SU-DHL-6 (cell line): ENCODE data around the gene ARHGEF26.

Experiments
- EZH2phosphoT487 ChIP-seq: fragments of 200-600 bp; sonication (generic), shearing (Covaris generic); conservative IDR thresholded peaks from 2 replicates; pipeline ENCODE4 v1.6.1; 2018; ENCODE audit warnings: mild to moderate bottlenecking, antibody characterized with exemption, low read length, moderate library complexity, mixed read lengths
- TF ChIP-seq, protein P1 (sequence below): fragments of 200-600 bp; sonication (generic); IDR thresholded peaks from one replicate; pipeline ENCODE4 v1.5.1; 2017; ENCODE audit warnings: antibody characterized with exemption, mild to moderate bottlenecking, low read length, moderate library complexity; ENCODE audit not compliant: insufficient read depth, poor library complexity, severe bottlenecking

DNA sequence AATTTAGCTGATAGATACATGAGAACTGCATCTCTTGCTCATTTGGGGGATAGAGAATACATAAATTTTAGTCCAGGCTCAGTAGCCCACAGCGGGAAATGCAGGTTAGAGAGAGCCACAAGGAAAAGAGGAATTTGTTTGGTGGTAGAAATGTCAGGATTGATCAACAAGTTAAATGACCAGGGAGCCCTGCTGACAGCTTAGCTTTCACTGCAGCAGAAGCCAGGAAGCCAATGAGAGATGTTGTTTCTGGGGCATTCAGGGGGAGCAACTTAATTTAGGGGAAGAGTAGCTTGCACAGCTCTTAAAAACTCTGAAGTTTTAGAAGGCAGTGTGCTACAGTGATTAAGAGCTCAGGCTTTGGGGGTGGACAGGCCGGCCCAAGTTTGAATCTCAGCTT, 22.7 kb downstream of the ARHGEF26 start:
- TF ChIP-seq, protein P1, sequence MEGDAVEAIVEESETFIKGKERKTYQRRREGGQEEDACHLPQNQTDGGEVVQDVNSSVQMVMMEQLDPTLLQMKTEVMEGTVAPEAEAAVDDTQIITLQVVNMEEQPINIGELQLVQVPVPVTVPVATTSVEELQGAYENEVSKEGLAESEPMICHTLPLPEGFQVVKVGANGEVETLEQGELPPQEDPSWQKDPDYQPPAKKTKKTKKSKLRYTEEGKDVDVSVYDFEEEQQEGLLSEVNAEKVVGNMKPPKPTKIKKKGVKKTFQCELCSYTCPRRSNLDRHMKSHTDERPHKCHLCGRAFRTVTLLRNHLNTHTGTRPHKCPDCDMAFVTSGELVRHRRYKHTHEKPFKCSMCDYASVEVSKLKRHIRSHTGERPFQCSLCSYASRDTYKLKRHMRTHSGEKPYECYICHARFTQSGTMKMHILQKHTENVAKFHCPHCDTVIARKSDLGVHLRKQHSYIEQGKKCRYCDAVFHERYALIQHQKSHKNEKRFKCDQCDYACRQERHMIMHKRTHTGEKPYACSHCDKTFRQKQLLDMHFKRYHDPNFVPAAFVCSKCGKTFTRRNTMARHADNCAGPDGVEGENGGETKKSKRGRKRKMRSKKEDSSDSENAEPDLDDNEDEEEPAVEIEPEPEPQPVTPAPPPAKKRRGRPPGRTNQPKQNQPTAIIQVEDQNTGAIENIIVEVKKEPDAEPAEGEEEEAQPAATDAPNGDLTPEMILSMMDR = no peak
- TF ChIP-seq EZH2phosphoT487 = no peak
